Measurements from ENCODE around the gene RB1. TPM values are rescaled to one million over a fixed set of nuclear protein-coding genes. Genes with fewer than 3 reads are reported as not detected.

The RB1 gene
- polyA plus RNA-seq, 2 of the 4 experiments (the other 2 are of a cell fraction), result 17.7 to 22.2 TPM

DNA sequence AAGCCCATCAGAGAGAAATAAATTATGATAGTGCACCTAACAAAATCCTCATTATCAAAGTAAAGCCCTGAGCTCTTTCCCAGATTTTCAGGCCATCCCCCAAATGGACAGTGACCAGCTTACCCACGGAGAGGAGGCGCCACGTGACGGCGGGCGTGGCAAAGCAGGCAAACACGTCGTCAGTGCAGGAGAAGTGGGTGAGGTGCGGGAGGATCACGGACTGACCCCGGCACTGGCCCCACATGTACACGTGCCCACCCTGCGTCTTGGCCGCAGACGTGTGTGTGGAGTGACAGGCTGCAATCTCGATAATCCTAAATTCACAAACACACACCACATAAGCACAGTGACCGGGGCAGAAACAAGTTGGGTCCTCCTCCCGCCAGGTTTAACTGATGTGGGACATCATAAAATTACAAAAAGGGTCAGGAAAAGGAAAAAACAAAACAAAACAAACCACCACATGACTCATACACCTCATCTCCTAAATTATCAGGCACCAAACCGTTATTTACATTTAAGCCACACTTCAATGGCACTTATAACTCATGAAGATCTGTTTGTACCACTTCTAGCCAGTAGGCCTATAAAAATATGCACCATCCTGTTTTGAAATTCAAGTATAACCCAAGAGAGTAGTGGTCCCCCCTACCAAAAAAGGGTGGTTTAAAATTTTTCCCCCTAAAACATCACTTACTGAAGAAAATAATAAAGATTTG is 199.2 kb downstream of the RB1 start:
- FAIRE-seq, result no peak

DNA sequence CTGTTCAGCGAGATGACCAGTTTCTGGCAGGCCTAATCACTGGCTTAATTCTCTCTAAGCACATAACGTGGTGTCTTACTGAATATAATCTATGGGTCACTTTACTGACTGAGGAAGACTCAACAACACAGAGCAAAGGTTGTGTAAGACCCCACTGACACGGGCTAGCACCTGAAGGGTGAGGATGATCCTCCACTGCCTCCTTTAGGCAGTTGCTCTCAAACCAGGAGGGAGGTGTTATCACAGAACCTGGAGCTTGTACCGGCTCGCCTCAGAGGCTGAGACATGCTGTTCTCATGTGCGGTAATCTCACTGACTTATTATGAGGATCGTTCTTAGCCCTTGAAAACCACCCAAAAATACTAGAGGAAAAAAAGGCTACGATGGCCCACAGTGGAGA is 201.1 kb downstream of the RB1 start:
- Histone ChIP-seq H3K4me2 (no peak overlapping the region), H3K9me3 (no peaks in the 10 kb centered on the region), H3K27ac (no peak overlapping the region), H3K4me3 (no peak overlapping the region), H3K4me1 (0 out of 3 replicates have a peak, but pooled peaks cover 7% of the 10 kb centered on the region)
- TF ChIP-seq RCOR1 (IDR thresholded peaks at IDR 0.05; ENCODE audit: low read depth, low read length), result no peak
- TF ChIP-seq CHD4 (IDR thresholded peaks at IDR 0.05; ENCODE audit: borderline replicate concordance), result no peak
- no peak for TF ChIP-seq POLR2AphosphoS2 (conservative IDR thresholded peaks at IDR 0.05; ENCODE audit: low read length)
- TF ChIP-seq NPAS2 (CRISPR knock-in tag; IDR thresholded peaks at IDR 0.05; ENCODE audit: borderline replicate concordance), result no peak
- no peak for TF ChIP-seq HOXB5 (CRISPR knock-in tag; IDR thresholded peaks at IDR 0.05)
- no peak for TF ChIP-seq HEYL (CRISPR knock-in tag; IDR thresholded peaks at IDR 0.05)
- WGBS (ENCODE audit: missing lambda C conversion rate), result 70% methylated on average over 8 of the region's 8 CpGs
- ATAC-seq, result no peak
- ChIA-PET POLR2A (no interaction called here), CTCF (no interaction called here)
- no peak for FAIRE-seq
- DNase-seq (ENCODE audit: low read depth in 1 of 2, low spot score in 1 of 2), result no peak

More for the DNA sequence above, 199.2 kb downstream of the RB1 start:
- H3K4me3 ChIP-seq, result no peak overlapping the region
- H3K4me1 ChIP-seq, result 0 out of 3 replicates have a peak, but pooled peaks cover 7% of the 10 kb centered on the region
- no peak overlapping the region for H3K27ac ChIP-seq
- WGBS (ENCODE audit: missing lambda C conversion rate), result 83% methylated on average over 11 of the region's 19 CpGs
- DNase-seq (ENCODE audit: low read depth in 1 of 2, low spot score in 1 of 2) (no peak), ATAC-seq (no peak)
- TF ChIP-seq ZSCAN20 (CRISPR knock-in tag; IDR thresholded peaks at IDR 0.05), result no peak
- no peak for TF ChIP-seq HOXB5 (CRISPR knock-in tag; IDR thresholded peaks at IDR 0.05)
- no peak for TF ChIP-seq RCOR1 (IDR thresholded peaks at IDR 0.05; ENCODE audit: low read depth, low read length)
- no peak for TF ChIP-seq CEBPB (IDR thresholded peaks at IDR 0.05)
- TF ChIP-seq NFE2L2 (conservative IDR thresholded peaks at IDR 0.05; ENCODE audit: low read length), result no peak
- TF ChIP-seq MYC (IDR thresholded peaks at IDR 0.05; ENCODE audit: borderline replicate concordance, low read length), result no peak
- TF ChIP-seq RAD21 (conservative IDR thresholded peaks at IDR 0.05 in 1 of 2, IDR thresholded peaks at IDR 0.05 in 1 of 2), result no peak
- TF ChIP-seq FOSB (CRISPR knock-in tag; IDR thresholded peaks at IDR 0.05), result no peak
- TF ChIP-seq CBX2 (IDR thresholded peaks at IDR 0.05; ENCODE audit: borderline replicate concordance, low read depth), result no peak
- TF ChIP-seq, protein P1, sequence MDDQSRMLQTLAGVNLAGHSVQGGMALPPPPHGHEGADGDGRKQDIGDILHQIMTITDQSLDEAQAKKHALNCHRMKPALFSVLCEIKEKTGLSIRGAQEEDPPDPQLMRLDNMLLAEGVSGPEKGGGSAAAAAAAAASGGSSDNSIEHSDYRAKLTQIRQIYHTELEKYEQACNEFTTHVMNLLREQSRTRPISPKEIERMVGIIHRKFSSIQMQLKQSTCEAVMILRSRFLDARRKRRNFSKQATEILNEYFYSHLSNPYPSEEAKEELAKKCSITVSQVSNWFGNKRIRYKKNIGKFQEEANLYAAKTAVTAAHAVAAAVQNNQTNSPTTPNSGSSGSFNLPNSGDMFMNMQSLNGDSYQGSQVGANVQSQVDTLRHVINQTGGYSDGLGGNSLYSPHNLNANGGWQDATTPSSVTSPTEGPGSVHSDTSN (IDR thresholded peaks at IDR 0.05), result no peak
- no peak for TF ChIP-seq SREBF2 (IDR thresholded peaks at IDR 0.05)
- TF ChIP-seq MAZ (IDR thresholded peaks at IDR 0.05; ENCODE audit: borderline replicate concordance, low read depth, low read length), result no peak
- TF ChIP-seq JUN (IDR thresholded peaks at IDR 0.05), result no peak
- TF ChIP-seq TFCP2L1 (CRISPR knock-in tag; IDR thresholded peaks at IDR 0.05), result no peak
- no peak for TF ChIP-seq BHLHE40 (IDR thresholded peaks at IDR 0.05; ENCODE audit: low read depth, low read length)
- no peak for TF ChIP-seq ZFP36 (IDR thresholded peaks at IDR 0.05; ENCODE audit: borderline replicate concordance, partially characterized antibody)
- TF ChIP-seq ZNF302 (CRISPR knock-in tag; IDR thresholded peaks at IDR 0.05), result no peak
- H3K9me3 ChIP-seq, result no peaks in the 10 kb centered on the region
- H3K4me2 ChIP-seq, result no peak overlapping the region
- CTCF ChIA-PET, result no interaction called here
- POLR2A ChIA-PET, result no interaction called here

- no peaks in the 10 kb centered on the region for H3K9me3 ChIP-seq
- POLR2A ChIA-PET, result no interaction called here
- WGBS (ENCODE audit: missing lambda C conversion rate), result 90% methylated on average over 4 of the region's 4 CpGs
- H3K4me1 ChIP-seq, result 0 out of 3 replicates have a peak, but pooled peaks cover 7% of the 10 kb centered on the region
- H3K27ac ChIP-seq, result no peak overlapping the region
- ATAC-seq, result no peak
- TF ChIP-seq RCOR1 (IDR thresholded peaks at IDR 0.05; ENCODE audit: low read depth, low read length) (no peak), FOXS1 (CRISPR knock-in tag; IDR thresholded peaks at IDR 0.05) (no peak), NR3C1 (IDR thresholded peaks at IDR 0.05) (no peak), HOXB5 (CRISPR knock-in tag; IDR thresholded peaks at IDR 0.05) (no peak), SMC3 (IDR thresholded peaks at IDR 0.05) (no peak), NPAS2 (CRISPR knock-in tag; IDR thresholded peaks at IDR 0.05; ENCODE audit: borderline replicate concordance) (no peak), MAFK (IDR thresholded peaks at IDR 0.05; ENCODE audit: partially characterized antibody) (no peak), POLR2AphosphoS2 (conservative IDR thresholded peaks at IDR 0.05; ENCODE audit: low read length) (no peak)
- H3K4me2 ChIP-seq, result no peak overlapping the region
- no peak overlapping the region for H3K4me3 ChIP-seq
- DNase-seq (ENCODE audit: low read depth in 1 of 2, low spot score in 1 of 2), result no peak
- FAIRE-seq, result no peak
- CTCF ChIA-PET, result no interaction called here
Measured at GRCh38 chr13:48505012-48505411, 201.5 kb downstream of the RB1 start.

Data from A549 (cell line).